GM12878 (cell line): ENCODE data around the gene STAT4. TPM values are rescaled to one million over a fixed set of nuclear protein-coding genes. Genes with fewer than 3 reads are reported as not detected.
A peak's percentile ranks its signal among the peaks of the same experiment; 100 is the strongest.

Experiments
- ATAC-seq: fragments of 200-7000 bp; cut with Tn5 transposase; 3 replicates; pipeline ENCODE4 v1.9.1; 2020; ENCODE audit warnings: mild to moderate bottlenecking, moderate library complexity
- BruUV-seq: library from RNA; stranded (reverse); fragments of 400-500 nt; replicated peaks from 2 replicates; lab custom pipeline; 2021; lab: Mats Ljungman, UMichigan
- CTCF ChIA-PET: fragments of 300-600 bp; sonication (Branson Sonifier 250); formaldehyde crosslinking; extraction: SDS; loops from one replicate; lab custom pipeline; 2021; ENCODE audit warnings: inconsistent platforms; lab: Yijun Ruan, JAX
- POLR2A ChIA-PET: fragments of 350-600 bp; formaldehyde crosslinking; extraction: SDS; loops from one replicate; lab custom pipeline; 2021; ENCODE audit warnings: inconsistent platforms; lab: Charles Lee
- RAD21 ChIA-PET: fragments of 300-600 bp; sonication (Branson Sonifier 250); formaldehyde crosslinking; loops from one replicate; lab custom pipeline; 2023; ENCODE audit warnings: antibody characterized with exemption; ENCODE audit not compliant: unreplicated experiment; lab: Charles Lee
- SMC1A ChIA-PET: fragments of 300-600 bp; sonication (Branson Sonifier 250); formaldehyde crosslinking; loops from one replicate; lab custom pipeline; 2023; ENCODE audit not compliant: unreplicated experiment, uncharacterized antibody; lab: Charles Lee
- DNase-seq: peaks from one replicate; pipeline ENCODE4 v3.0.0-alpha.2; 2011; ENCODE audit warnings: low read depth, low spot score
- FAIRE-seq: peaks from 3 replicates; lab custom pipeline; 2011; peaks lifted over from hg19 to GRCh38; lab: Jason Lieb, UNC
- H2AFZ ChIP-seq: 2 replicates; pipeline ENCODE4 v1.6.0; 2011; ENCODE audit warnings: low read depth, low read length, control low read depth; ENCODE audit not compliant: control insufficient read depth
- H3K27ac ChIP-seq: 2 replicates; pipeline ENCODE4 v1.5.1; 2011; ENCODE audit warnings: control low read depth; ENCODE audit not compliant: control insufficient read depth, insufficient read depth
- H3K27me3 ChIP-seq, 2 experiments: replicated peaks in 1 of 2; 2 replicates each; pipeline versions ENCODE4 v1.6.0 to v1.6.1; 2011; ENCODE audit warnings: low read length in 1 of 2; ENCODE audit not compliant: control insufficient read depth in 2 of 2, insufficient read depth in 2 of 2
- H3K36me3 ChIP-seq, 2 experiments: 2 replicates each; pipeline ENCODE4 v1.5.1; 2011; ENCODE audit warnings: low read length in 1 of 2; ENCODE audit not compliant: control insufficient read depth in 2 of 2, insufficient read depth in 2 of 2
- H3K4me1 ChIP-seq: 2 replicates; pipeline ENCODE4 v1.6.1; 2011; ENCODE audit warnings: mild to moderate bottlenecking, low read length, moderate library complexity, mixed read lengths; ENCODE audit not compliant: control insufficient read depth, insufficient read depth
- H3K4me2 ChIP-seq: 2 replicates; pipeline ENCODE4 v1.6.0; 2011; ENCODE audit warnings: control low read depth; ENCODE audit not compliant: control insufficient read depth, insufficient read depth
- H3K4me3 ChIP-seq: fragments of 200-600 bp; sonication (generic); 2 replicates; pipeline ENCODE4 v1.5.1; 2016
- H3K79me2 ChIP-seq: 2 replicates; pipeline ENCODE4 v1.6.0; 2011; ENCODE audit warnings: low read length; ENCODE audit not compliant: control insufficient read depth, insufficient read depth
- H3K9ac ChIP-seq: 2 replicates; pipeline ENCODE4 v1.8.0; 2011; ENCODE audit warnings: low read length, control low read depth, mixed read lengths; ENCODE audit not compliant: control insufficient read depth, insufficient read depth
- H3K9me3 ChIP-seq: replicated peaks from 3 replicates; pipeline ENCODE4 v1.5.1; 2011; ENCODE audit warnings: mild to moderate bottlenecking, low read length; ENCODE audit not compliant: control insufficient read depth, insufficient read depth
- H4K20me1 ChIP-seq: 2 replicates; pipeline ENCODE4 v1.6.0; 2011; ENCODE audit not compliant: control insufficient read depth, insufficient read depth
- ASH2L ChIP-seq: fragments of 300-600, 200-600 bp; sonication (generic); IDR thresholded peaks from 2 replicates; pipeline ENCODE4 v1.6.1; 2017; ENCODE audit warnings: low read depth, mild to moderate bottlenecking, borderline replicate concordance
- CHD4 ChIP-seq: fragments of 200-600 bp; sonication (generic); IDR thresholded peaks from 2 replicates; pipeline ENCODE4 v1.6.1; 2016; ENCODE audit warnings: mild to moderate bottlenecking
- GABPA ChIP-seq: IDR thresholded peaks from 2 replicates; pipeline ENCODE4 v1.6.1; 2014; ENCODE audit warnings: antibody characterized with exemption, low read depth, mild to moderate bottlenecking, inconsistent platforms
- GATAD2B ChIP-seq: fragments of 450-650 bp; conservative IDR thresholded peaks from 2 replicates; pipeline ENCODE4 v1.6.1; 2017; ENCODE audit warnings: low read depth, mild to moderate bottlenecking, moderate library complexity
- MTA2 ChIP-seq: fragments of 450-650 bp; IDR thresholded peaks from 2 replicates; pipeline ENCODE4 v1.6.1; 2016; ENCODE audit warnings: low read depth, mild to moderate bottlenecking, moderate library complexity
- MXI1 ChIP-seq: fragments of 150-350 bp; IDR thresholded peaks from 2 replicates; pipeline ENCODE4 v1.6.1; 2011; ENCODE audit warnings: low read depth, mild to moderate bottlenecking, inconsistent platforms, low read length, improper control_type of control experiment
- NBN ChIP-seq: fragments of 450-650 bp; IDR thresholded peaks from 2 replicates; pipeline ENCODE4 v1.6.1; 2016
- NFYA ChIP-seq: IDR thresholded peaks from 2 replicates; pipeline ENCODE4 v1.6.1; 2011; ENCODE audit warnings: low read depth, mild to moderate bottlenecking, low read length, improper control_type of control experiment, borderline replicate concordance
- POU2F2 ChIP-seq: IDR thresholded peaks from 3 replicates; pipeline ENCODE4 v1.6.1; 2011; ENCODE audit warnings: low read depth, mild to moderate bottlenecking, low read length, borderline replicate concordance
- SREBF1 ChIP-seq: IDR thresholded peaks from 2 replicates; pipeline ENCODE4 v1.6.1; 2012; ENCODE audit warnings: mild to moderate bottlenecking, low read length
- SUZ12 ChIP-seq: fragments of 200-600 bp; sonication (generic); IDR thresholded peaks from one replicate; pipeline ENCODE4 v1.6.1; 2018; ENCODE audit warnings: antibody characterized with exemption, mild to moderate bottlenecking; ENCODE audit not compliant: unreplicated experiment
- USF1 ChIP-seq: IDR thresholded peaks from 2 replicates; pipeline ENCODE4 v1.6.1; 2011; ENCODE audit warnings: borderline replicate concordance, low read depth, mild to moderate bottlenecking, moderate library complexity, mixed read lengths, low read length; ENCODE audit not compliant: insufficient read depth; ENCODE audit errors: extremely low read length
- ZNF274 ChIP-seq: IDR thresholded peaks from one replicate; pipeline ENCODE4 v1.8.0; 2011; ENCODE audit not compliant: insufficient read length, insufficient read depth
- WGBS: methylation state at CpG from one replicate; pipeline ENCODE4 v1.1.6; 2016; ENCODE audit warnings: low lambda C conversion rate; ENCODE audit not compliant: insufficient replicate concordance, insufficient coverage; ENCODE audit errors: missing lambda C conversion rate; 5-methylcytosine and 5-hydroxymethylcytosine counted together
- in situ Hi-C: fragments of 300-500 bp; cut with MboI; formaldehyde crosslinking; loops from 9 replicates; pipeline ENCODE4 v1.14.3; 2018; ENCODE audit warnings: mixed read lengths
- intact Hi-C: fragments of 100-400 bp; cut with micrococcal nuclease; formaldehyde crosslinking; loops from one replicate; pipeline ENCODE4 v1.14.2; 2022; ENCODE audit not compliant: unreplicated experiment
- polyA plus RNA-seq, 11 experiments: library from polyadenylated mRNA; depleted of rRNA in 4 of 11; unstranded in 6 of 11; stranded (reverse) in 5 of 11; fragments of >200 nt; fragmentation: Nextera tagmentation in 4 of 11; fragmentation: Illumina TruSeq in 1 of 11; extraction: Ambion mirVana in 4 of 11; extraction: Trizol in 1 of 11; gene quantifications; 1 replicate in 1 of 11; 2 replicates in 10 of 11; pipeline versions ENCODE4 v1.2.1 to v1.2.3, GENCODE V29; 2011 to 2016; ENCODE audit warnings: inconsistent platforms in 2 of 11, missing spikeins in 2 of 11, low read depth in 1 of 11
- total RNA-seq, 4 experiments: library from RNA; depleted of rRNA in 3 of 4; stranded (reverse); fragments of >200 nt in 3 of 4; fragmentation: Illumina TruSeq in 1 of 4; extraction: Trizol in 1 of 4; gene quantifications; 2 replicates each; pipeline versions ENCODE4 v1.2.1 to v1.2.3, GENCODE V29; 2013 to 2021
- TF ChIP-seq, protein P1 (sequence below): fragments of 450-650 bp; IDR thresholded peaks from 2 replicates; pipeline ENCODE4 v1.6.1; 2018; ENCODE audit warnings: mild to moderate bottlenecking, low read depth, moderate library complexity; ENCODE audit not compliant: partially characterized antibody
- TF ChIP-seq, protein P2 (sequence below): fragments of 450-650 bp; IDR thresholded peaks from 2 replicates; pipeline ENCODE4 v1.6.1; 2017; ENCODE audit warnings: mild to moderate bottlenecking, low read depth, inconsistent platforms; ENCODE audit not compliant: poor library complexity, severe bottlenecking
- TF ChIP-seq, protein P3 (sequence below): fragments of 450-650 bp; IDR thresholded peaks from 2 replicates; pipeline ENCODE4 v1.6.1; 2014; ENCODE audit warnings: mild to moderate bottlenecking

The STAT4 gene
- total and polyA plus RNA-seq, 10 of the 15 experiments (the other 5 are each of a cell fraction or from before 2014, with no cell fraction given): 3.1 to 9.3 (median 7.1) TPM

GRCh38 chr2:191145769-191146471 is 4.9 kb downstream of the STAT4 start (continued):
- TF ChIP-seq, protein P1, sequence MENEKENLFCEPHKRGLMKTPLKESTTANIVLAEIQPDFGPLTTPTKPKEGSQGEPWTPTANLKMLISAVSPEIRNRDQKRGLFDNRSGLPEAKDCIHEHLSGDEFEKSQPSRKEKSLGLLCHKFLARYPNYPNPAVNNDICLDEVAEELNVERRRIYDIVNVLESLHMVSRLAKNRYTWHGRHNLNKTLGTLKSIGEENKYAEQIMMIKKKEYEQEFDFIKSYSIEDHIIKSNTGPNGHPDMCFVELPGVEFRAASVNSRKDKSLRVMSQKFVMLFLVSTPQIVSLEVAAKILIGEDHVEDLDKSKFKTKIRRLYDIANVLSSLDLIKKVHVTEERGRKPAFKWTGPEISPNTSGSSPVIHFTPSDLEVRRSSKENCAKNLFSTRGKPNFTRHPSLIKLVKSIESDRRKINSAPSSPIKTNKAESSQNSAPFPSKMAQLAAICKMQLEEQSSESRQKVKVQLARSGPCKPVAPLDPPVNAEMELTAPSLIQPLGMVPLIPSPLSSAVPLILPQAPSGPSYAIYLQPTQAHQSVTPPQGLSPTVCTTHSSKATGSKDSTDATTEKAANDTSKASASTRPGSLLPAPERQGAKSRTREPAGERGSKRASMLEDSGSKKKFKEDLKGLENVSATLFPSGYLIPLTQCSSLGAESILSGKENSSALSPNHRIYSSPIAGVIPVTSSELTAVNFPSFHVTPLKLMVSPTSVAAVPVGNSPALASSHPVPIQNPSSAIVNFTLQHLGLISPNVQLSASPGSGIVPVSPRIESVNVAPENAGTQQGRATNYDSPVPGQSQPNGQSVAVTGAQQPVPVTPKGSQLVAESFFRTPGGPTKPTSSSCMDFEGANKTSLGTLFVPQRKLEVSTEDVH: no peak
- no peak for TF ChIP-seq MTA2
- TF ChIP-seq NFYA: no peak
- TF ChIP-seq SUZ12: no peak
- no peak for TF ChIP-seq CHD4

- Histone ChIP-seq H3K4me2 (no peak overlapping the region), H3K79me2 (no peaks in the 10 kb centered on the region), H4K20me1 (no peaks in the 10 kb centered on the region), H3K36me3 (no peaks in the 10 kb centered on the region), H3K27ac (no peak overlapping the region), H3K27me3 (peaks cover 0 to 3% of the 10 kb centered on the region in 2 experiments; a peak in 1 of 4 replicates), H3K9me3 (no peaks in the 10 kb centered on the region), H3K4me3 (no peak overlapping the region), H3K4me1 (no peaks in the 10 kb centered on the region), H3K9ac (no peak overlapping the region), H2AFZ (no peak overlapping the region)
- 0% methylated on average over 4 of the region's 4 CpGs for WGBS
- RAD21 ChIA-PET: interaction anchor here (1.5 kb wide), 1 partner anchor 91 kb away, joined by 5 read pairs; no protein-coding TSS in a partner anchor
- DNase-seq (no peak), FAIRE-seq (peak; percentile 56), ATAC-seq (peak; percentile 28; the same call in 1 of the 3 replicates)
- SMC1A ChIA-PET: interaction anchor here (1.1 to 2.8 kb wide), 2 partner anchors 12 to 86 kb away, joined by 3 to 19 read pairs; no protein-coding TSS in a partner anchor
- no TSS peak for BruUV-seq
- intact Hi-C loops: no loop called here
- in situ Hi-C loops: no loop called here
- CTCF ChIA-PET: interaction anchor here (3.4 to 18.5 kb wide), 2 partner anchors 11 to 93 kb away, joined by 19 to 659 read pairs; no protein-coding TSS in a partner anchor
- POLR2A ChIA-PET: no interaction called here
- TF ChIP-seq, protein P2, sequence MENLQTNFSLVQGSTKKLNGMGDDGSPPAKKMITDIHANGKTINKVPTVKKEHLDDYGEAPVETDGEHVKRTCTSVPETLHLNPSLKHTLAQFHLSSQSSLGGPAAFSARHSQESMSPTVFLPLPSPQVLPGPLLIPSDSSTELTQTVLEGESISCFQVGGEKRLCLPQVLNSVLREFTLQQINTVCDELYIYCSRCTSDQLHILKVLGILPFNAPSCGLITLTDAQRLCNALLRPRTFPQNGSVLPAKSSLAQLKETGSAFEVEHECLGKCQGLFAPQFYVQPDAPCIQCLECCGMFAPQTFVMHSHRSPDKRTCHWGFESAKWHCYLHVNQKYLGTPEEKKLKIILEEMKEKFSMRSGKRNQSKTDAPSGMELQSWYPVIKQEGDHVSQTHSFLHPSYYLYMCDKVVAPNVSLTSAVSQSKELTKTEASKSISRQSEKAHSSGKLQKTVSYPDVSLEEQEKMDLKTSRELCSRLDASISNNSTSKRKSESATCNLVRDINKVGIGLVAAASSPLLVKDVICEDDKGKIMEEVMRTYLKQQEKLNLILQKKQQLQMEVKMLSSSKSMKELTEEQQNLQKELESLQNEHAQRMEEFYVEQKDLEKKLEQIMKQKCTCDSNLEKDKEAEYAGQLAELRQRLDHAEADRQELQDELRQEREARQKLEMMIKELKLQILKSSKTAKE: no peak
- TF ChIP-seq ZNF274 (no peak), ASH2L (no peak), MXI1 (no peak), SREBF1 (no peak), GABPA (no peak), GATAD2B (no peak), NBN (no peak), POU2F2 (no peak), USF1 (no peak)
- TF ChIP-seq, protein P3, sequence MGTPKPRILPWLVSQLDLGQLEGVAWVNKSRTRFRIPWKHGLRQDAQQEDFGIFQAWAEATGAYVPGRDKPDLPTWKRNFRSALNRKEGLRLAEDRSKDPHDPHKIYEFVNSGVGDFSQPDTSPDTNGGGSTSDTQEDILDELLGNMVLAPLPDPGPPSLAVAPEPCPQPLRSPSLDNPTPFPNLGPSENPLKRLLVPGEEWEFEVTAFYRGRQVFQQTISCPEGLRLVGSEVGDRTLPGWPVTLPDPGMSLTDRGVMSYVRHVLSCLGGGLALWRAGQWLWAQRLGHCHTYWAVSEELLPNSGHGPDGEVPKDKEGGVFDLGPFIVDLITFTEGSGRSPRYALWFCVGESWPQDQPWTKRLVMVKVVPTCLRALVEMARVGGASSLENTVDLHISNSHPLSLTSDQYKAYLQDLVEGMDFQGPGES: no peak
These were observed 6.6 kb downstream of the STAT4 start for GRCh38 chr2:191144217-191144616.
